ENCODE measurements around the gene DGCR2. TPM values are rescaled to one million over a fixed set of nuclear protein-coding genes. Genes with fewer than 3 reads are reported as not detected.
A peak's percentile ranks its signal among the peaks of the same experiment; 100 is the strongest.
"Not testable (repeated sequence)": the region's sequence is repeated elsewhere in the genome, so short reads cannot be mapped to it uniquely, and the experiment has no call there.

Gene DGCR2
- total RNA-seq, 2 experiments from 2014 or later, result 31.9 to 35.5 TPM

GRCh38 chr22:19001204-19001603 lies 121.0 kb downstream of the DGCR2 start:
- H3K4me1 ChIP-seq (ENCODE audit: insufficient read depth, low read length), result no peaks in the 10 kb centered on the region
- Mint-ChIP-seq H3K27ac (no peak overlapping the region), H3K9me3 (no peaks in the 10 kb centered on the region), H3K4me3 (no peak overlapping the region), H3K36me3 (ENCODE audit: low read depth) (no peaks in the 10 kb centered on the region), H3K4me1 (ENCODE audit: low read depth) (no peaks in the 10 kb centered on the region), H3K27me3 (peaks cover 19% of the 10 kb centered on the region)
- no peaks in the 10 kb centered on the region for H3K36me3 ChIP-seq (ENCODE audit: insufficient read depth, low read length)
- H3K27ac ChIP-seq (ENCODE audit: low read depth in 1 of 2, low read length in 2 of 2), result no peak overlapping the region
- peaks cover 0 to 3% of the 10 kb centered on the region in 2 experiments for H3K9me3 ChIP-seq (ENCODE audit: control insufficient read depth in 1 of 2, insufficient read depth in 1 of 2, low read length in 2 of 2)
- no peak for TF ChIP-seq CTCF (IDR thresholded peaks at IDR 0.05)
- intact Hi-C loops (cut with DNase I, micrococcal nuclease), result no loop called here
- peaks cover 7 to 14% of the 10 kb centered on the region in 2 experiments for H3K27me3 ChIP-seq (ENCODE audit: control insufficient read depth in 1 of 2, insufficient read depth in 2 of 2, low read length in 2 of 2)
- DNase-seq, result no peak
- POLR2A ChIA-PET, result no interaction called here
- ATAC-seq (ENCODE audit: poor library complexity), result no peak
- CTCF ChIA-PET, result no interaction called here
- H3K4me3 ChIP-seq (ENCODE audit: low read length), result no peak overlapping the region

GRCh38 chr22:19000106-19000505 lies 122.1 kb downstream of the DGCR2 start:
- H3K4me1 Mint-ChIP-seq (ENCODE audit: low read depth); intact Hi-C loops (cut with DNase I, micrococcal nuclease); H3K9me3 Mint-ChIP-seq; H3K27ac Mint-ChIP-seq; H3K4me3 Mint-ChIP-seq; H3K9me3 ChIP-seq (ENCODE audit: control insufficient read depth in 1 of 2, insufficient read depth in 1 of 2, low read length in 2 of 2); DNase-seq; ATAC-seq (ENCODE audit: poor library complexity); H3K4me1 ChIP-seq (ENCODE audit: insufficient read depth, low read length); H3K36me3 ChIP-seq (ENCODE audit: insufficient read depth, low read length); H3K36me3 Mint-ChIP-seq (ENCODE audit: low read depth); CTCF ChIA-PET; H3K4me3 ChIP-seq (ENCODE audit: low read length); H3K27ac ChIP-seq (ENCODE audit: low read depth in 1 of 2, low read length in 2 of 2); POLR2A ChIA-PET: not testable (repeated sequence)
- H3K27me3 Mint-ChIP-seq, result peaks cover 12% of the 10 kb centered on the region
- peaks cover 9 to 14% of the 10 kb centered on the region in 2 experiments for H3K27me3 ChIP-seq (ENCODE audit: control insufficient read depth in 1 of 2, insufficient read depth in 2 of 2, low read length in 2 of 2)

- no peak for TF ChIP-seq CTCF (IDR thresholded peaks at IDR 0.05)
- no peaks in the 10 kb centered on the region for H3K36me3 Mint-ChIP-seq (ENCODE audit: low read depth)
- H3K27me3 Mint-ChIP-seq, result peaks cover 12% of the 10 kb centered on the region
- Histone ChIP-seq H3K27ac (ENCODE audit: low read depth in 1 of 2, low read length in 2 of 2) (no peak overlapping the region), H3K36me3 (ENCODE audit: insufficient read depth, low read length) (no peaks in the 10 kb centered on the region), H3K4me3 (ENCODE audit: low read length) (no peak overlapping the region), H3K9me3 (ENCODE audit: control insufficient read depth in 1 of 2, insufficient read depth in 1 of 2, low read length in 2 of 2) (no peaks in the 10 kb centered on the region), H3K4me1 (ENCODE audit: insufficient read depth, low read length) (no peaks in the 10 kb centered on the region), H3K27me3 (ENCODE audit: control insufficient read depth in 1 of 2, insufficient read depth in 2 of 2, low read length in 2 of 2) (peaks cover 6 to 14% of the 10 kb centered on the region in 2 experiments)
- ATAC-seq (ENCODE audit: poor library complexity) (no peak), DNase-seq (no peak)
- ChIA-PET POLR2A (no interaction called here), CTCF (no interaction called here)
- intact Hi-C loops (cut with DNase I, micrococcal nuclease), result no loop called here
- H3K4me1 Mint-ChIP-seq (ENCODE audit: low read depth), result no peaks in the 10 kb centered on the region
- no peak overlapping the region for H3K27ac Mint-ChIP-seq
- H3K9me3 Mint-ChIP-seq, result no peaks in the 10 kb centered on the region
- no peak overlapping the region for H3K4me3 Mint-ChIP-seq
Measured at GRCh38 chr22:18999416-18999815, 122.8 kb downstream of the DGCR2 start.

- POLR2A ChIA-PET, result no interaction called here
- DNase-seq, result peak in 1 of 14 experiments; percentile 10
Measured at GRCh38 chr22:18999008-18999407, 123.2 kb downstream of the DGCR2 start.

More at GRCh38 chr22:18999008-18999407, 123.2 kb downstream of the DGCR2 start:
- Histone ChIP-seq H3K27ac (ENCODE audit: low read depth in 1 of 2, low read length in 2 of 2) (no peak overlapping the region), H3K4me1 (ENCODE audit: insufficient read depth, low read length) (no peaks in the 10 kb centered on the region), H3K27me3 (ENCODE audit: control insufficient read depth in 1 of 2, insufficient read depth in 2 of 2, low read length in 2 of 2) (peaks cover 5 to 14% of the 10 kb centered on the region in 2 experiments), H3K4me3 (ENCODE audit: low read length) (no peak overlapping the region), H3K9me3 (ENCODE audit: control insufficient read depth in 1 of 2, insufficient read depth in 1 of 2, low read length in 2 of 2) (no peaks in the 10 kb centered on the region), H3K36me3 (ENCODE audit: insufficient read depth, low read length) (no peaks in the 10 kb centered on the region)
- Mint-ChIP-seq H3K4me3 (no peak overlapping the region), H3K27ac (no peak overlapping the region), H3K36me3 (ENCODE audit: low read depth) (no peaks in the 10 kb centered on the region), H3K27me3 (peaks cover 12% of the 10 kb centered on the region), H3K9me3 (no peaks in the 10 kb centered on the region), H3K4me1 (ENCODE audit: low read depth) (no peaks in the 10 kb centered on the region)
- ATAC-seq (ENCODE audit: poor library complexity), result no peak
- CTCF ChIA-PET, result no interaction called here
- no peak for TF ChIP-seq CTCF (IDR thresholded peaks at IDR 0.05)
- intact Hi-C loops (cut with DNase I, micrococcal nuclease), result no loop called here
